ENCODE data around the gene DNAJA1.
A peak's percentile ranks its signal among the peaks of the same experiment; 100 is the strongest.

Gene DNAJA1

DNA sequence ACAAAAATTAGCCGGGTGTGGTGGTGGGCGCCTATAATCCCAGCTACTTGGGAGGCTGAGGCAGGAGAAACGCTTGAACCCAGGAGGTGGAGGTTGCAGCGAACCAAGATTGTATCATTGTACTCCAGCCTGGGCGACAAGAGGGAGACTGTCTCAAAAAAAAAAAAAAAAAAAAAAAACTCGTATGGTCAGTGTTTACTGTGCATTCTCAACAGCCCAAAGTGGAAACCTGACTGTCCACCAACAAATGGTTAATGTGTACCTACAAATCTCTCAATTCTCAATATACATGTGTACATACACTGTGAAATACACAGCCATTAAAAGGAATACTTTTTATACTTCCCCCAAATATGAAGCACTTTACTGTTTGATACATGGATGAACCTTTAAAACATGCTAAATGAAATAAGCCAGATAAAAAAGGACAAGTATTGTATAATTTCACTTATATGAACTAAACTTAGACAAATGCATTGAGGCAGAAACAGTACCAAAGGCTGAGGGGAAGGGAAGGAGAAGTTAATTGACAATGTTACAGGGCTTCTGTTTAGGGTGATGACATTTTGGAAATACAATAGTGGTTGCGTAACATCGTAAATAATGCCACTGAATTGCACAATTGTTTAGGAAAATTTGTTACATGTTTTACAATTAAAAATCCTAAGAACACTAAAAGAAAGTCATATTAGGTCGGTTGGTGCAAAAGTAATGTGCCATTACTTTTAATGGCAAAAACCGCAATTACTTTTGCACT lies 16.5 kb downstream of the DNAJA1 start:
- Histone ChIP-seq H3K4me1 (ENCODE audit: control extremely low read depth in 1 of 4, control insufficient read depth in 4 of 4, insufficient read depth in 4 of 4, low read length in 3 of 4) (peaks cover 7 to 16% (median 12%) of the 10 kb centered on the region in 4 experiments), H3K4me3 (ENCODE audit: control insufficient read depth in 1 of 7, extremely low read depth in 1 of 7, insufficient read depth in 4 of 7, low read depth in 2 of 7, low read length in 6 of 7) (no peak overlapping the region), H3K27me3 (replicated peaks in 2 of 5; ENCODE audit: control insufficient read depth in 4 of 5, insufficient read depth in 5 of 5, low read length in 4 of 5) (no peaks in the 10 kb centered on the region), H3K36me3 (ENCODE audit: control insufficient read depth in 4 of 4, insufficient read depth in 4 of 4, low read length in 3 of 4) (peaks cover 9 to 50% (median 35%) of the 10 kb centered on the region in 4 experiments), H3K9me3 (ENCODE audit: control extremely low read depth in 1 of 5, control insufficient read depth in 4 of 5, insufficient read depth in 2 of 5, low read depth in 1 of 5, low read length in 4 of 5) (no peaks in the 10 kb centered on the region), H3K27ac (ENCODE audit: insufficient read depth in 1 of 2, low read depth in 1 of 2, low read length in 2 of 2, poor library complexity in 1 of 2, severe bottlenecking in 2 of 2) (no peak overlapping the region)
- peak in 1 of 3 donors; percentile 30 for DNase-seq
- POLR2A ChIA-PET = no interaction called here
- WGBS (ENCODE audit: insufficient coverage) = 95% methylated on average over 3 of the region's 10 CpGs
- CTCF ChIA-PET = interaction anchor here (1.3 kb wide), 1 partner anchor 16 kb away, joined by 4 read pairs; the partner anchor contains the start of gene DNAJA1

DNA sequence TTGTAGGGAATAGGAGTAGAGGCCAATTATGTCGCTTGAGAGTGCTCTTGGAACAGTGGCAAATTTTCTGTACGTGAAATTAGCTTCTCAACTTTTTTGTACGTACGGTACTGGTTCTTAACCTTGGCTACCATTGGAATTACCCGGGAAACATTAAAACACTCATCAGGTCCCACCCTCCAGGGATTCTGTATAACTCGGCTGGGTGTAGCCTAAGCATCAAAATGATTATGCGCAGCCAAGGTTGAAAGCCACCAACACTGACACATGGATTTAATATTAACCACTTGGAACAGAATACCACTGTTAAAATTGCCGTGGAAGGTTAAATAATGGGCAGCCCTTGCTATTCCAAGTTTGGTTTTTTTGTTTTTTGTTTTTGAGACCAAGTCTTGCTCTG lies 17.4 kb downstream of the DNAJA1 start:
- DNase-seq = no peak
- H3K4me1 ChIP-seq (ENCODE audit: control extremely low read depth in 1 of 4, control insufficient read depth in 4 of 4, insufficient read depth in 4 of 4, low read length in 3 of 4) = peaks cover 7 to 16% (median 12%) of the 10 kb centered on the region in 4 experiments
- WGBS (ENCODE audit: insufficient coverage) = 97% methylated on average over 8 of the region's 8 CpGs
- no peaks in the 10 kb centered on the region for H3K9me3 ChIP-seq (ENCODE audit: control extremely low read depth in 1 of 5, control insufficient read depth in 4 of 5, insufficient read depth in 2 of 5, low read depth in 1 of 5, low read length in 4 of 5)
- H3K4me3 ChIP-seq (ENCODE audit: control insufficient read depth in 1 of 7, extremely low read depth in 1 of 7, insufficient read depth in 4 of 7, low read depth in 2 of 7, low read length in 6 of 7) = no peak overlapping the region
- no peaks in the 10 kb centered on the region for H3K27me3 ChIP-seq (replicated peaks in 2 of 5; ENCODE audit: control insufficient read depth in 4 of 5, insufficient read depth in 5 of 5, low read length in 4 of 5)
- CTCF ChIA-PET = interaction anchor here (0.9 kb wide), 1 partner anchor 33 kb away, joined by 3 read pairs; no protein-coding TSS in a partner anchor
- H3K27ac ChIP-seq (ENCODE audit: insufficient read depth in 1 of 2, low read depth in 1 of 2, low read length in 2 of 2, poor library complexity in 1 of 2, severe bottlenecking in 2 of 2) = no peak overlapping the region
- peaks cover 9 to 48% (median 30%) of the 10 kb centered on the region in 4 experiments for H3K36me3 ChIP-seq (ENCODE audit: control insufficient read depth in 4 of 4, insufficient read depth in 4 of 4, low read length in 3 of 4)
- POLR2A ChIA-PET = no interaction called here

GRCh38 chr9:33043671-33044070 lies 18.6 kb downstream of the DNAJA1 start:
- no CpG with 5 or more reads among the region's 8 CpGs for WGBS (ENCODE audit: insufficient coverage)
- ChIA-PET POLR2A (interaction anchor here (1.5 kb wide), 1 partner anchor 123 kb away, joined by 4 read pairs; the partner anchor contains the start of gene B4GALT1), CTCF (interaction anchor here (0.9 to 1.4 kb wide), 3 partner anchors 17 to 31 kb away, joined by 3 to 5 read pairs (median 3); no protein-coding TSS in a partner anchor)
- Histone ChIP-seq H3K4me3 (ENCODE audit: control insufficient read depth in 1 of 7, extremely low read depth in 1 of 7, insufficient read depth in 4 of 7, low read depth in 2 of 7, low read length in 6 of 7) (peak overlapping the region in 6 of 7 experiments; percentile 59 to 80 (median 66)), H3K27ac (ENCODE audit: insufficient read depth in 1 of 2, low read depth in 1 of 2, low read length in 2 of 2, poor library complexity in 1 of 2, severe bottlenecking in 2 of 2) (no peak overlapping the region), H3K9me3 (ENCODE audit: control extremely low read depth in 1 of 5, control insufficient read depth in 4 of 5, insufficient read depth in 2 of 5, low read depth in 1 of 5, low read length in 4 of 5) (no peaks in the 10 kb centered on the region), H3K4me1 (ENCODE audit: control extremely low read depth in 1 of 4, control insufficient read depth in 4 of 4, insufficient read depth in 4 of 4, low read length in 3 of 4) (peaks cover 7 to 16% (median 12%) of the 10 kb centered on the region in 4 experiments), H3K36me3 (ENCODE audit: control insufficient read depth in 4 of 4, insufficient read depth in 4 of 4, low read length in 3 of 4) (peaks cover 8 to 44% (median 22%) of the 10 kb centered on the region in 4 experiments), H3K27me3 (replicated peaks in 2 of 5; ENCODE audit: control insufficient read depth in 4 of 5, insufficient read depth in 5 of 5, low read length in 4 of 5) (no peaks in the 10 kb centered on the region)
- no peak for DNase-seq

DNA sequence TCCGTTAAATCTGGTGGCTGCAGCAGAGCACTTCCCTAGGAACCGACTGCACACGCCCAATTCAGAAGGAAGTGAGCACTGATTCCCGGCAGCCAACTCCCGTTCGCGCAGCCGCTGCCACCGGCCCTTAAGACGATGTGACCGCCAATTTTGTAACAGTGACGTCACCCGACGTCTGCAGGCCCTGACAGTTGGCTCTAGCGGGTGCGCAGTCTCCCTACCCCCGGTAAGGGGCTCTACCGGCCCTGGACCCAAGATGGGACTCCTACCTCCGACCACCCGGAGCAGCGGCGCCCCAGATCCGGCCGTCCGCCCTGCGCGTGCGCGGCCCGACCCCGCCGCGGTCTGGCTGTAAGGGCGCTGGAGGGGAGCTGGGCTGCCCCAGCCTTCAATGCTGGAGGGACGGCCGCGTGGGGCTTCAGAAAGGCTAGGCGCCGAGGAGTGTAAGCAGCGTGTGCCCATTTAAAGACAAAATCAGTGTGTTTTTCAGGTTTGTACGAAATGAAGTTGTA lies 19.1 kb downstream of the DNAJA1 start:
- Histone ChIP-seq H3K4me3 (ENCODE audit: control insufficient read depth in 1 of 7, extremely low read depth in 1 of 7, insufficient read depth in 4 of 7, low read depth in 2 of 7, low read length in 6 of 7) (peak overlapping the region; percentile 21 to 80 (median 62)), H3K27ac (ENCODE audit: insufficient read depth in 1 of 2, low read depth in 1 of 2, low read length in 2 of 2, poor library complexity in 1 of 2, severe bottlenecking in 2 of 2) (no peak overlapping the region), H3K9me3 (ENCODE audit: control extremely low read depth in 1 of 5, control insufficient read depth in 4 of 5, insufficient read depth in 2 of 5, low read depth in 1 of 5, low read length in 4 of 5) (no peaks in the 10 kb centered on the region), H3K27me3 (replicated peaks in 2 of 5; ENCODE audit: control insufficient read depth in 4 of 5, insufficient read depth in 5 of 5, low read length in 4 of 5) (no peaks in the 10 kb centered on the region), H3K4me1 (ENCODE audit: control extremely low read depth in 1 of 4, control insufficient read depth in 4 of 4, insufficient read depth in 4 of 4, low read length in 3 of 4) (peaks cover 7 to 16% (median 12%) of the 10 kb centered on the region in 4 experiments), H3K36me3 (ENCODE audit: control insufficient read depth in 4 of 4, insufficient read depth in 4 of 4, low read length in 3 of 4) (peaks cover 9 to 43% (median 21%) of the 10 kb centered on the region in 4 experiments)
- POLR2A ChIA-PET = interaction anchor here (1.5 kb wide), 1 partner anchor 123 kb away, joined by 4 read pairs; the partner anchor contains the start of gene B4GALT1
- CTCF ChIA-PET = interaction anchor here (0.7 to 1.4 kb wide), 5 partner anchors 10 to 21 kb away, joined by 3 to 5 read pairs (median 3); no protein-coding TSS in a partner anchor
- 2% methylated on average over 37 of the region's 41 CpGs for WGBS (ENCODE audit: insufficient coverage)
- DNase-seq = peak; percentile 92 to 97 (median 96)

- Histone ChIP-seq H3K9me3 (ENCODE audit: control extremely low read depth in 1 of 5, control insufficient read depth in 4 of 5, insufficient read depth in 2 of 5, low read depth in 1 of 5, low read length in 4 of 5) (no peaks in the 10 kb centered on the region), H3K4me1 (ENCODE audit: control extremely low read depth in 1 of 4, control insufficient read depth in 4 of 4, insufficient read depth in 4 of 4, low read length in 3 of 4) (peaks cover 7 to 16% (median 12%) of the 10 kb centered on the region in 4 experiments), H3K4me3 (ENCODE audit: control insufficient read depth in 1 of 7, extremely low read depth in 1 of 7, insufficient read depth in 4 of 7, low read depth in 2 of 7, low read length in 6 of 7) (peak overlapping the region in 6 of 7 experiments; percentile 59 to 80 (median 66)), H3K27ac (ENCODE audit: insufficient read depth in 1 of 2, low read depth in 1 of 2, low read length in 2 of 2, poor library complexity in 1 of 2, severe bottlenecking in 2 of 2) (no peak overlapping the region), H3K36me3 (ENCODE audit: control insufficient read depth in 4 of 4, insufficient read depth in 4 of 4, low read length in 3 of 4) (peaks cover 11 to 43% (median 22%) of the 10 kb centered on the region in 4 experiments), H3K27me3 (replicated peaks in 2 of 5; ENCODE audit: control insufficient read depth in 4 of 5, insufficient read depth in 5 of 5, low read length in 4 of 5) (no peaks in the 10 kb centered on the region)
- WGBS (ENCODE audit: insufficient coverage) = 84% methylated on average over 7 of the region's 12 CpGs
- ChIA-PET CTCF (interaction anchor here (0.7 to 1.4 kb wide), 4 partner anchors 10 to 18 kb away, joined by 3 to 5 read pairs (median 4); no protein-coding TSS in a partner anchor), POLR2A (interaction anchor here (1.5 kb wide), 1 partner anchor 122 kb away, joined by 4 read pairs; the partner anchor contains the start of gene B4GALT1)
- no peak for DNase-seq
Observed at GRCh38 chr9:33044677-33045282, 19.7 kb downstream of the DNAJA1 start.

DNA sequence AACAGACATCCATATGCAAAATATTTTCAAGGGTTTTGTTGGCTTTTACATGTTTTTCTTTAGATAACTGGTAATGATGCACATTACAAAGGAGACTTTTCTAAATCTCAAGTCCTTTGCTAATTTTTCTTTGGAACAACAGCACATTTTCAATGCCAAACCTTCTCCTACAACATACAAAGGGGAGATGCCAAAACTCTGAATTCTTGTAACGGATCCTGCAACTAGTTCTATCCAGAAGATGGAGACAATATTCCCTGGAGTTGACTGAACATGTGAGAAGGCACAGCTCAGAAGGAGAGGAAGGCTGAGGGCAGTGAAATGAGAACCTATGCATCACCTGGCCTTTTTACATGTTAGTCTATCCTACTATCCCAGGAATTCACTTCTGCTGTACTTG lies 21.0 kb downstream of the DNAJA1 start:
- Histone ChIP-seq H3K4me1 (ENCODE audit: control extremely low read depth in 1 of 4, control insufficient read depth in 4 of 4, insufficient read depth in 4 of 4, low read length in 3 of 4) (peaks cover 7 to 16% (median 12%) of the 10 kb centered on the region in 4 experiments), H3K9me3 (ENCODE audit: control extremely low read depth in 1 of 5, control insufficient read depth in 4 of 5, insufficient read depth in 2 of 5, low read depth in 1 of 5, low read length in 4 of 5) (no peaks in the 10 kb centered on the region), H3K27me3 (replicated peaks in 2 of 5; ENCODE audit: control insufficient read depth in 4 of 5, insufficient read depth in 5 of 5, low read length in 4 of 5) (no peaks in the 10 kb centered on the region), H3K27ac (ENCODE audit: insufficient read depth in 1 of 2, low read depth in 1 of 2, low read length in 2 of 2, poor library complexity in 1 of 2, severe bottlenecking in 2 of 2) (no peak overlapping the region), H3K4me3 (ENCODE audit: control insufficient read depth in 1 of 7, extremely low read depth in 1 of 7, insufficient read depth in 4 of 7, low read depth in 2 of 7, low read length in 6 of 7) (no peak overlapping the region), H3K36me3 (ENCODE audit: control insufficient read depth in 4 of 4, insufficient read depth in 4 of 4, low read length in 3 of 4) (peaks cover 7 to 38% (median 23%) of the 10 kb centered on the region in 4 experiments)
- POLR2A ChIA-PET = no interaction called here
- CTCF ChIA-PET = no interaction called here
- no peak for DNase-seq
- 100% methylated on average over 1 of the region's 1 CpG for WGBS (ENCODE audit: insufficient coverage)
